ENCODE measurements around the gene FYB2.

GRCh38 chr1:56833088-56833487, 13.9 kb upstream of the FYB2 start:
- no peak for TF ChIP-seq CTCF (IDR thresholded peaks at IDR 0.05)
- no peak for TF ChIP-seq POLR2A (IDR thresholded peaks at IDR 0.05)
